GM12864 (cell line): Measurements from ENCODE around the gene AKR1A1.
"Not testable (repeated sequence)": the region's sequence is repeated elsewhere in the genome, so short reads cannot be mapped to it uniquely, and the experiment has no call there.

Source experiments
- DNase-seq: peaks from one replicate; pipeline ENCODE4 v3.0.0-alpha.2; 2011; ENCODE audit warnings: low read depth
- H3K4me3 ChIP-seq: 2 replicates; pipeline ENCODE4 v1.5.1; 2011; ENCODE audit warnings: mild to moderate bottlenecking, low read depth, low read length, control low read depth
- CTCF ChIP-seq: IDR thresholded peaks from 2 replicates; pipeline ENCODE4 v1.5.1; 2011; ENCODE audit warnings: low read depth, mild to moderate bottlenecking, moderate library complexity, low read length, control low read depth, inconsistent platforms; ENCODE audit errors: missing control alignments

Gene AKR1A1

DNA sequence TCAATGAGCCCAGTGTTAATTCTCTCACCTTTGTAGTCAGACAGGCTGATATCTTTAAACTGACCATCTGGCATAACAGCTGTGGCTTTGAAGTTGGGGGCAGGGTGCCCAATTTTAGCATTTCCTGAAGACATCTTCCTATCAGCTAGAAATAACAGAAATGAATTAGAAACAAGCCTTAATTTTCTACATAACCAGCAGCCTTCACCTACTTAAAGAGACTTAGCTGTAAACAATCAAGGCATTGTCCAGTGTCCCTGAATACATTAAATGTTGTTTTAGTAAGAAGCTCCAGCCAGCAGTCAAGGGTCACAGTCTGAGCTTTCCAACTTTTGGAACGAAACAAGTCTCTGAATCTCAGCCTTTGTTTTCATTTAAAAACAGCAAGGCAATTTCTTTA, 31.7 kb upstream of the AKR1A1 start:
- TF ChIP-seq CTCF, result no peak
- H3K4me3 ChIP-seq, result peak overlapping the region; percentile 47; the same call in 1 of the 2 replicates
- DNase-seq, result no peak

DNA sequence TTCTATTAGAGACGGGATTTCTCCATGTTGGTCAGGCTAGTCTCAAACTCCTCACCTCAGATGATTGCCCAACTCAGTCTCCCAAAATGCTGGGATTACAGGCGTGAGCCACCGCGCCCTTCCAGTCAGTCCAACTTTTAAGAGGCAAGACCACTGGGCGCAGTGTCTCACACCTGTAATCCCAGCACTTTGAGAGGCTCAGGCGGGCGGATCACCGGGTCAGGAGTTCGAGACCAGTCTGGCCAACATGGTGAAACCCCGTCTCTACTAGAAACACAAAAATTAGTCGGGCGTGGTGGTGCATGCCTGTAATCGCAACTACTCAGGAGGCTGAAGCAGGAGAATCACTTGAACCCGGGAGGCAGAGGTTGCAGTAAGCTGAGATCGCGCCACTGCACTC, 30.9 kb upstream of the AKR1A1 start:
- not testable (repeated sequence) for DNase-seq
- peak overlapping the region; percentile 91 for H3K4me3 ChIP-seq

- DNase-seq, result peak; percentile 91
- no peak for TF ChIP-seq CTCF
- peak within 1 kb of the TSS; percentile 91 for H3K4me3 ChIP-seq
Observed at GRCh38 chr1:45521413-45522323, 29.0 kb upstream of the AKR1A1 start, which contains the start of gene PRDX1. Gene PRDX1, minus strand, starts transcription at chr1:45521884. Its CDS starts 2,841 bp downstream, at chr1:45519043.

DNA sequence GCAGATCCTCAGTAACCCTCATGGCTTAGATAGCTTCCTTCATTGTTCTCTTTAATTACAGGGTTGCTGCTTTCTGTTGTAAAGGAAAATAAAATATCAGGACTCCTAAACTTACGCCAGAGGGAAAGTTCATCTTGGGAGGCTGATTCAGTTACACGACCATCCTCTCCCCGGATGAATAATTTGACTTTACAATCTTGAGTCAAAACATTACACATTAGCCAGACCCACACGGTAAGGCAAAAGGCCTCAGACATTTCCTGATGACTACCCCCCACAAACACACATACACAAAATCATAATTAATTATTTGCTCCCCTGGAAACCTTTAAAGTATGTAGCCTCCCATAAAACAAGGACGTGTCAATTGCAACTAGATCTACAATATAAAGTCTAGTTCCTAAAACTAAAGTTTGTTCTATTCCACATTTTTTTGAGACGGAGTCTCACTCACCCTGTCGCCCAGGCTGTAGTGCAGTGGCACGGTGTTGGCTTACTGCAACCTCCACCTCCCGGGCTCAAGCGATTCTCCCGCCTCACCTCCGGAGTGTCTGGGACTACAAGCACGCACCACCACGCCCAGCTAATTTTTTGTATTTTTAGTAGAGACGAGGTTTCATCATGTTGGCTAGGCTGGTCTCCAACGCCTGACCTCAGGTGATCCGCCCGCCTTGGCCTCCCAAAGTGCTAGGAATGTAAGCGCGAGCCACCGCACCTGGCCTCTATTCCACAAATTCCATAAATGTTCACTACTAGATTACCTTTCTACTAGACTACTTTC, 28.1 kb upstream of the AKR1A1 start:
- DNase-seq, result no peak

DNA sequence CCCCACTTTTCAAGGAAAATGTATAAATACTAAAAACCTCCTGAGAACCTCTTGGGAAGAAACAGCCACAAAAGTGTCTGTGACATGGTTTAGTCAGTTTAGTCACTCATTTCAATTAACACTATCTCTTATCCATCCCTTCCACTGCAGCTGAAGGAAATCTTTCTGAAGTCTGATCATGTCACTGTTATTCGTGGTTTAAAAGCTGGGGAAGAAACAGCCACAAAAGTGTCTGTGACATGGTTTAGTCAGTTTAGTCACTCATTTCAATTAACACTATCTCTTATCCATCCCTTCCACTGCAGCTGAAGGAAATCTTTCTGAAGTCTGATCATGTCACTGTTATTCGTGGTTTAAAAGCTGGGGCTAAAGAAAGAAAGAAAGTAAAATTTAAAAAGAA, 27.1 kb upstream of the AKR1A1 start:
- DNase-seq, result not testable (repeated sequence)

More for the DNA sequence above, 28.1 kb upstream of the AKR1A1 start:
- H3K4me3 ChIP-seq, result peak overlapping the region; percentile 91
- TF ChIP-seq CTCF, result no peak

GRCh38 chr1:45523975-45524374, 26.7 kb upstream of the AKR1A1 start:
- H3K4me3 ChIP-seq, DNase-seq: not testable (repeated sequence)

More for the DNA sequence above, 27.1 kb upstream of the AKR1A1 start:
- H3K4me3 ChIP-seq, result not testable (repeated sequence)

DNA sequence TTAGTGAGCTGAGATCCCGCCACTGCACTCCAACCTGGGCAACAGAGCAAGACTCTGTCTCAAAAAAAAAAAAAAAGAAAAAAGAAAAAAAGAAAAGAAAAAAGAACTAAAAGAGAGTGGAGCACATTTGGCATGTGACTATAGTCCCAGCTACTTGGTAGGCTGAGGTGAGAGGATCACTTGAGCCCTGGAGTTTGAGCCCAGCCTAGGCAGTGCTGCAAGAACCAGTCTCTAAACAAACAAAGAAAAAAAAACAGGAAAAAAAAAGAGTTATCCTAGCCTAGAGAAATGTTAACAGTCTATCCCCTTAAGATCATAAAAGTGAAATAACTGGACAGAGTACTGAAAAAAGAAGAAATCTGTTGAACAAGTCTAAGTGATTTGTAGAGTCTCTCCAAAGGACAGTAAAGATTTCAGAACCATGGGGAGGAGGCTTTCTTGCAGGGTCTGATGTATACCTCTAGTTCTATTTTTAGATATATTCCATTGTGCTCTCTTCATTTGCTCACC, 24.4 kb upstream of the AKR1A1 start:
- no peak for DNase-seq
- no peak for TF ChIP-seq CTCF
- H3K4me3 ChIP-seq, result no peak overlapping the region

DNA sequence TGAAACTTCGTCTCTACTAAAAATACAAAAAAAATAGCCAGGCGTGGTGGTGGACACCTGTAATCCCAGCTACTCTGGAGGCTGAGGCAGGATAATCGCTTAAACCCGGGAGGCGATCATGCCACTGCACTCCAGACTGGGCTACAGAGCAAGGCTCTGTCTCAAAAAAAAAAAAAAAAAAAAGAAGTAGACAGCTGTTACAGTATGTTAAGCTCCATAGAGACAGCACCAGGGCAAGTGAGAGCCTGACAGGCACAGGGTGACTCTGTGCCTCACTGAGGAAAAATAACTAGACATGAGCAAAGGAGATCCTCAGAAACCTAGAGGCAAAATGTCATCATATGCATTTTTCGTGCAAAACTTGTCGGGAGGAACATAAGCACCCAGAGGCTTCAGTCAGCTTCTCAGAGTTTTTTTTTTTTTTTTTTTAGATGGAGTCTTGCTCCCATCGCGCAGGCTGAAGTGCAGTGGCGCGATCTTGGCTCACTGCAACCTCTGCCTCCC, 19.9 kb upstream of the AKR1A1 start:
- H3K4me3 ChIP-seq, result no peak overlapping the region
- TF ChIP-seq CTCF, result no peak
- no peak for DNase-seq
